Endothelial cell of umbilical vein (primary cell): ENCODE measurements around the gene POLR2E. TPM values are rescaled to one million over a fixed set of nuclear protein-coding genes. Genes with fewer than 3 reads are reported as not detected.

Experiments
- BruUV-seq: library from RNA; stranded (reverse); fragments of 400-500 nt; replicated peaks from 2 replicates; lab custom pipeline; 2021; lab: Mats Ljungman, UMichigan
- CTCF ChIA-PET: fragments of 300-600, 350-600 bp; sonication (Branson Sonifier 250); formaldehyde crosslinking; loops from one replicate; lab custom pipeline; 2021; ENCODE audit warnings: antibody characterized with exemption, inconsistent platforms; lab: Charles Lee
- POLR2A ChIA-PET: fragments of 300-600, 350-600 bp; sonication (Branson Sonifier 250); formaldehyde crosslinking; loops from one replicate; lab custom pipeline; 2021; ENCODE audit warnings: antibody characterized with exemption, inconsistent platforms; lab: Charles Lee
- DNase-seq: peaks from one replicate; pipeline ENCODE4 v3.0.0-alpha.2; 2011; ENCODE audit warnings: low read depth, low spot score
- FAIRE-seq: peaks from 2 replicates; lab custom pipeline; 2011; peaks lifted over from hg19 to GRCh38; lab: Jason Lieb, UNC
- H2AFZ ChIP-seq: 2 replicates; pipeline ENCODE4 v1.6.0; 2012; ENCODE audit warnings: low read depth, low read length, control low read depth, inconsistent platforms
- H3K27ac ChIP-seq: 2 replicates; pipeline ENCODE4 v1.5.1; 2011; ENCODE audit warnings: low read depth, mild to moderate bottlenecking, control low read depth, low read length, moderate library complexity; ENCODE audit not compliant: insufficient read depth
- H3K27me3 ChIP-seq, 2 experiments: 2 replicates each; pipeline versions ENCODE4 v1.6.0 to v1.6.1; 2011; ENCODE audit warnings: low read length in 2 of 2, mixed read lengths in 1 of 2; ENCODE audit not compliant: control insufficient read depth in 2 of 2, insufficient read depth in 2 of 2
- H3K36me3 ChIP-seq, 2 experiments: 2 replicates in 1 of 2; 3 replicates in 1 of 2; pipeline ENCODE4 v1.5.1; 2011; ENCODE audit warnings: low read length in 2 of 2, mild to moderate bottlenecking in 1 of 2, moderate library complexity in 1 of 2; ENCODE audit not compliant: control insufficient read depth in 2 of 2, insufficient read depth in 2 of 2; ENCODE audit errors: extremely low read depth in 1 of 2
- H3K4me1 ChIP-seq: 3 replicates; pipeline ENCODE4 v1.5.1; 2011; ENCODE audit warnings: mild to moderate bottlenecking, low read length; ENCODE audit not compliant: control insufficient read depth, insufficient read depth; ENCODE audit errors: extremely low read depth
- H3K4me2 ChIP-seq: 2 replicates; pipeline ENCODE4 v1.6.1; 2011; ENCODE audit warnings: low read length, control low read depth, mixed read lengths; ENCODE audit not compliant: insufficient read depth
- H3K4me3 ChIP-seq, 3 experiments: fragments of 200-600 bp in 1 of 3; sonication (generic), shearing (Covaris generic) in 1 of 3; replicated peaks in 1 of 3; 2 replicates each; pipeline ENCODE4 v1.5.1; 2011 to 2016; ENCODE audit warnings: control low read depth in 3 of 3, low read length in 3 of 3, mild to moderate bottlenecking in 2 of 3, inconsistent platforms in 1 of 3, low read depth in 1 of 3, moderate library complexity in 1 of 3; ENCODE audit not compliant: insufficient read depth in 1 of 3
- H3K79me2 ChIP-seq: 2 replicates; pipeline ENCODE4 v1.6.0; 2012; ENCODE audit warnings: low read length, inconsistent platforms; ENCODE audit not compliant: control insufficient read depth, insufficient read depth
- H3K9ac ChIP-seq: replicated peaks from 2 replicates; pipeline ENCODE3; 2011; ENCODE audit warnings: low read length, control low read depth; ENCODE audit not compliant: insufficient read depth; ENCODE audit errors: extremely low read depth
- H3K9me1 ChIP-seq: replicated peaks from 3 replicates; pipeline ENCODE4 v1.6.0; 2011; ENCODE audit warnings: mild to moderate bottlenecking, low read length; ENCODE audit not compliant: control insufficient read depth, insufficient read depth; ENCODE audit errors: extremely low read depth
- H3K9me3 ChIP-seq: replicated peaks from 2 replicates; pipeline ENCODE4 v1.5.1; 2012; ENCODE audit warnings: low read length, inconsistent platforms; ENCODE audit not compliant: control insufficient read depth, insufficient read depth
- H4K20me1 ChIP-seq: replicated peaks from 2 replicates; pipeline ENCODE3; 2011; ENCODE audit warnings: mild to moderate bottlenecking, low read length; ENCODE audit not compliant: control insufficient read depth, insufficient read depth; ENCODE audit errors: extremely low read depth
- EZH2 ChIP-seq: IDR thresholded peaks from 2 replicates; pipeline ENCODE4 v1.6.1; 2012; ENCODE audit warnings: borderline replicate concordance, low read depth, mild to moderate bottlenecking, moderate library complexity, low read length, inconsistent platforms; ENCODE audit not compliant: severe bottlenecking
- FOS ChIP-seq: IDR thresholded peaks from 2 replicates; pipeline ENCODE4 v1.6.1; 2011; ENCODE audit warnings: mild to moderate bottlenecking, low read length, moderate library complexity, borderline replicate concordance; ENCODE audit not compliant: insufficient read depth
- GATA2 ChIP-seq: IDR thresholded peaks from 2 replicates; pipeline ENCODE4 v1.7.0; 2011; ENCODE audit warnings: low read depth, mild to moderate bottlenecking, moderate library complexity, mixed read lengths, low read length; ENCODE audit not compliant: insufficient read length, insufficient read depth
- JUN ChIP-seq: IDR thresholded peaks from 2 replicates; pipeline ENCODE4 v1.6.1; 2011; ENCODE audit warnings: borderline replicate concordance, low read depth; ENCODE audit not compliant: insufficient read length, insufficient read depth
- MYC ChIP-seq: IDR thresholded peaks from one replicate; pipeline ENCODE4 v1.6.1; 2011; ENCODE audit warnings: mild to moderate bottlenecking, low read depth, low read length
- POLR2A ChIP-seq: IDR thresholded peaks from 2 replicates; pipeline ENCODE4 v1.6.1; 2012; ENCODE audit warnings: low read depth, mild to moderate bottlenecking, control low read depth, low read length
- POLR2AphosphoS5 ChIP-seq: IDR thresholded peaks from 2 replicates; pipeline ENCODE4 v1.6.1; 2012; ENCODE audit warnings: low read depth, mild to moderate bottlenecking, control low read depth, low read length, moderate library complexity; ENCODE audit not compliant: insufficient read depth
- dilution Hi-C: fragments of 300-500 bp; cut with MboI; formaldehyde crosslinking; loops from one replicate; pipeline ENCODE4 v1.15.0; 2019; ENCODE audit warnings: low sequenced_read_pairs; ENCODE audit not compliant: extremely low pct_ligation_motif_present
- intact Hi-C: fragments of 100-400 bp; cut with micrococcal nuclease; formaldehyde crosslinking; loops from one replicate; pipeline ENCODE4 v1.10.0; 2022
- polyA plus RNA-seq, 4 experiments: library from polyadenylated mRNA; depleted of rRNA in 3 of 4; stranded (reverse) in 3 of 4; unstranded in 1 of 4; fragments of >200 nt; gene quantifications; 2 replicates each; pipeline versions ENCODE4 v1.2.1 to v1.2.3, GENCODE V29; 2011 to 2012; ENCODE audit warnings: missing spikeins in 1 of 4
- total RNA-seq: library from RNA; stranded (reverse); gene quantifications from 2 replicates; pipeline ENCODE4 v1.2.3, GENCODE V29; 2021
- TF ChIP-seq, protein P1 (sequence below), 2 donors: IDR thresholded peaks; 1 replicate in 1 of 2; 2 replicates in 1 of 2; pipeline ENCODE4 v1.5.1; 2011; ENCODE audit warnings: low read length in 2 of 2, mild to moderate bottlenecking in 2 of 2, moderate library complexity in 2 of 2, control low read depth in 1 of 2, inconsistent platforms in 1 of 2, low read depth in 1 of 2; ENCODE audit not compliant: insufficient read depth in 1 of 2; ENCODE audit errors: extremely low read depth in 1 of 2
- TF ChIP-seq, protein P2 (sequence below): IDR thresholded peaks from 2 replicates; pipeline ENCODE4 v1.6.1; 2011; ENCODE audit not compliant: insufficient read depth, insufficient read length

Gene POLR2E
- total and polyA plus RNA-seq, 2 donors (not counting 3 experiments of a cell fraction or from before 2014, with no cell fraction given) = 272 to 344 TPM

- CTCF ChIA-PET = interaction anchor here (0.9 kb wide), 1 partner anchor 11 kb away, joined by 4 read pairs; no protein-coding TSS in a partner anchor
- Histone ChIP-seq H3K4me2 (no peak overlapping the region), H3K9ac (no peak overlapping the region), H3K4me3 (no peak overlapping the region), H3K27me3 (no peaks in the 10 kb centered on the region), H3K27ac (no peak overlapping the region), H3K9me1 (no peaks in the 10 kb centered on the region), H2AFZ (no peak overlapping the region), H3K36me3 (no peaks in the 10 kb centered on the region), H4K20me1 (no peaks in the 10 kb centered on the region), H3K9me3 (no peaks in the 10 kb centered on the region), H3K4me1 (no peaks in the 10 kb centered on the region), H3K79me2 (no peaks in the 10 kb centered on the region)
- POLR2A ChIA-PET = no interaction called here
- FAIRE-seq (no peak), DNase-seq (no peak)
- intact Hi-C loops = no loop called here
- TF ChIP-seq, protein P1, sequence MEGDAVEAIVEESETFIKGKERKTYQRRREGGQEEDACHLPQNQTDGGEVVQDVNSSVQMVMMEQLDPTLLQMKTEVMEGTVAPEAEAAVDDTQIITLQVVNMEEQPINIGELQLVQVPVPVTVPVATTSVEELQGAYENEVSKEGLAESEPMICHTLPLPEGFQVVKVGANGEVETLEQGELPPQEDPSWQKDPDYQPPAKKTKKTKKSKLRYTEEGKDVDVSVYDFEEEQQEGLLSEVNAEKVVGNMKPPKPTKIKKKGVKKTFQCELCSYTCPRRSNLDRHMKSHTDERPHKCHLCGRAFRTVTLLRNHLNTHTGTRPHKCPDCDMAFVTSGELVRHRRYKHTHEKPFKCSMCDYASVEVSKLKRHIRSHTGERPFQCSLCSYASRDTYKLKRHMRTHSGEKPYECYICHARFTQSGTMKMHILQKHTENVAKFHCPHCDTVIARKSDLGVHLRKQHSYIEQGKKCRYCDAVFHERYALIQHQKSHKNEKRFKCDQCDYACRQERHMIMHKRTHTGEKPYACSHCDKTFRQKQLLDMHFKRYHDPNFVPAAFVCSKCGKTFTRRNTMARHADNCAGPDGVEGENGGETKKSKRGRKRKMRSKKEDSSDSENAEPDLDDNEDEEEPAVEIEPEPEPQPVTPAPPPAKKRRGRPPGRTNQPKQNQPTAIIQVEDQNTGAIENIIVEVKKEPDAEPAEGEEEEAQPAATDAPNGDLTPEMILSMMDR (IDR thresholded peaks at IDR 0.05; ENCODE audit: extremely low read depth in 1 of 2, insufficient read depth in 1 of 2, low read depth in 1 of 2, low read length in 2 of 2) = no peak
- no peak for TF ChIP-seq GATA2
- TF ChIP-seq POLR2AphosphoS5 = no peak
- TF ChIP-seq, protein P2, sequence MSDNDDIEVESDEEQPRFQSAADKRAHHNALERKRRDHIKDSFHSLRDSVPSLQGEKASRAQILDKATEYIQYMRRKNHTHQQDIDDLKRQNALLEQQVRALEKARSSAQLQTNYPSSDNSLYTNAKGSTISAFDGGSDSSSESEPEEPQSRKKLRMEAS = no peak
- no peak for TF ChIP-seq FOS
- TF ChIP-seq POLR2A = no peak
- no peak for TF ChIP-seq EZH2
- TF ChIP-seq JUN = no peak
- TF ChIP-seq MYC = no peak
- no TSS peak for BruUV-seq
- dilution Hi-C loops = no loop called here
Observed at GRCh38 chr19:1053176-1054101, 41.7 kb downstream of the POLR2E start.
